Iris pigment epithelial cell (primary cell): ENCODE results near the gene CYP27B1.
"Not testable (repeated sequence)": the region's sequence is repeated elsewhere in the genome, so short reads cannot be mapped to it uniquely, and the experiment has no call there.

Experiments used
- DNase-seq: peaks from one replicate; pipeline ENCODE4 v3.0.0-alpha.2; 2011; ENCODE audit warnings: low read depth

The CYP27B1 gene

GRCh38 chr12:57734591-57734990 is 32.3 kb downstream of the CYP27B1 start:
- no peak for DNase-seq

- DNase-seq = no peak
Measured at GRCh38 chr12:57733928-57734327, 33.0 kb downstream of the CYP27B1 start.

GRCh38 chr12:57732726-57733593 is 33.9 kb downstream of the CYP27B1 start:
- DNase-seq = no peak

- DNase-seq = no peak
Measured at GRCh38 chr12:57732270-57732669, 34.6 kb downstream of the CYP27B1 start.

GRCh38 chr12:57731411-57732080 is 35.3 kb downstream of the CYP27B1 start:
- DNase-seq = no peak

GRCh38 chr12:57730336-57731067 is 36.4 kb downstream of the CYP27B1 start:
- DNase-seq = no peak

GRCh38 chr12:57729321-57729844 is 37.5 kb downstream of the CYP27B1 start:
- DNase-seq = no peak

GRCh38 chr12:57727758-57728395 is 39.0 kb downstream of the CYP27B1 start:
- no peak for DNase-seq

- peak; percentile 48 for DNase-seq
Measured at GRCh38 chr12:57726884-57727757, 39.8 kb downstream of the CYP27B1 start.

GRCh38 chr12:57726151-57726883 is 40.6 kb downstream of the CYP27B1 start:
- peak; percentile 71 for DNase-seq

- DNase-seq = no peak
Measured at GRCh38 chr12:57725851-57726150, 41.1 kb downstream of the CYP27B1 start.

- DNase-seq = no peak
Measured at GRCh38 chr12:57724936-57725740, 41.7 kb downstream of the CYP27B1 start.

GRCh38 chr12:57724003-57724935 is 42.6 kb downstream of the CYP27B1 start:
- no peak for DNase-seq

GRCh38 chr12:57723630-57723962 is 43.3 kb downstream of the CYP27B1 start:
- no peak for DNase-seq

- DNase-seq = no peak
Measured at GRCh38 chr12:57722716-57723629, 43.9 kb downstream of the CYP27B1 start.

GRCh38 chr12:57721846-57722608 is 44.9 kb downstream of the CYP27B1 start:
- DNase-seq = not testable (repeated sequence)
